Stimulated activated CD4-positive, alpha-beta T cell treated with anti-CD3 and anti-CD28 coated beads, Interleukin-2, amount 100 ng/mL, for 24 hours (primary cell): ENCODE results near the gene CAMK1G.
A peak's percentile ranks its signal among the peaks of the same experiment; 100 is the strongest.

Experiments used
- DNase-seq, 2 donors: peaks; one replicate each; pipeline ENCODE4 v3.0.0-alpha.2; 2020

The CAMK1G gene

DNA sequence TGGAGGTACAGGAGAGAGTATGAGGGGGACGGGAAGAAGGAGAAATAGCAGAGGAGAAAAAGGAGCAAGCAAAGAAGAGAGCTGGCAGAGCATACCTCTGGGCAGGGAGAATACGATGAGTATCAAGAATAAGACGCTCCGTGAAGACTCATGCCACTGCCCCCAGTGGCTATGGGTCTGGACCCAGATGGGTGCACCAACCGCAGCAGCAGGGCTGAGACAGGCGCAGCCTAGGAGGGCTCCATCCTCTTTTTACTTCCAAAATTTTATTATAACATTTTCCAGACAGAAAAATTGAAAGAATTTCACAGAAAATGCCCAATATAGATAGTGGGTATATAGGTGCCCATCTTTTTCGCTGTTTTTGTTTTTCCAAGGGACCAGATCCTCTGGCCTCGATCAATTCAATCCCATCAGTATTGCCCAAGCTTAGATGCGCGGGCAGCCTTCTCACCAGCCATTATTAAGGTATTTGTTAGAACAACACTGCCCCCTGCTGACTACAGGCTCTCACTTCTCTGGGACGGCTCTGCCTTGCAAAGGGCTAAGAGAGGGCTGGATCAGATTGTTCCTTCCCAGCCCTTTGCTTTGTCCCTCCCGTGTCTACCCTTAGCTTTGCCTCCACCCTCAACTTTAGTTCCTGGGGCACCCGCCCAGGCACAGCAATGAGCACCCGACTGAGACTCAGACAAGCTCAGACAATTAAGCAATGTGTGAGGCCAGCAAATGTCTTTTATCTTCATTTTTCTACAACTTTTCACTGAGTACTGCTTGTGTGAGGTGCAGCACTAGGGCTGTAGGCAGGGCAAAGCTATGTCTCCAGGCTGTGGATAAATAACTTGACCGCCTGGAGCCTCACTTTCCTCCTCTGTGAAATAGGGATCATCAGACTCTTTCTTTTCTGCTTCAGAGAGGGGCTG lies 17.5 kb upstream of the CAMK1G start:
- DNase-seq = peak; percentile 81 to 82

DNA sequence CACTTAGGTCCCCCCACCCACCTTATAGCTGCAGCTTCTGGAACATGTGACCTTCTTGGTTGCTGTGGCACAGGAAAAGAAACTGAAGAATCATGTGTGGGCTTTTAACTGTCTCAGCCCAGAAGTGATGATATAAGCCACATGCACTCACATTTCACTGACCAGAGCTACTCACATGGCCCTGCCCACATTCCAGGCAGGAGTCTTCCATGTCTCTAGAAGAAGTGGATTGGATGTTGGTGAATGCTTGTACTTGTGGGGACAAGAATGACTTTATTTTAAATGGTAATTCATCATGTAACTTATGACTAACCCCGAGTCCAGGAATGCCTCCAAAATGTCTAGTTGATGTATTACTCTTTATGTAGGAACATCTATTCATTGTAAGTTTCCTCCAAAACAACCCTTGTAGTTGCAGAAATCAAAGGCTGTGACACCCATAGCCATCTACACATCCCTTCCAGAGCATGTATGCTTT lies 15.8 kb upstream of the CAMK1G start:
- DNase-seq = no peak

DNA sequence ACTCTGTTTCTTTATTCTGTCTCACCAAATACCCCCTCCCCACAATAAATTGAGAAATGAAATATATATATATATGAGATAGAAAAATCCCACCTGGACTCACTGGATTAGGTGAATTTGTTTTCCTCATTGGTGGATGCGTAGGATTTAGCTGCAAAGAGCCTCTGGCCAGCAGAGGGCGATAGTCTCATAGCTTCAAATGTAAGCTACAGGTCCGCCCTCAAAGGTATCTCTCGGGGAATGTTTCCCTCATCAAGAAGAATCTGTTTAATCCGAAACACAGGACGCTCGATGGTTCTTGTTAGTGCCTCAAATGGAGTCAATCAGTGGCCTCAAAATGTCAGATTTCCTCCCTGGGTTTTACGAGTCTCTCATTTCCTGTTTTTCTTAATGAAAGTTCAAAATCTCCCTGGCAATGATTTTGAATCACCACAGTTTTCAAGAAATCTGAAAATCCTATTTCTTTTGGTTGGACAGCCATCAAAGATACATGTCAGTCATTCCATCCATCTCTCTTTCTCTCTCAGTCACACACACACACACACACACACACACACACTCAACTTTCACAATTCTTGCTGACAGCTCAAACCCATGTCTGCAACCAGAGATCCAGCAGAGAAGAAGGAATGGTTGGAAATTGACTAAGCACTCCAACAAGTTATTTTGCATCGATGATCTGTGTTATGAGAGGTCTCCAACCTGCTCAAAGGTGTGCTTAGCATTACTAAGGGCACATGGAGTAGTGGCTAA lies 13.9 kb upstream of the CAMK1G start:
- DNase-seq = peak; percentile 83 to 86

DNA sequence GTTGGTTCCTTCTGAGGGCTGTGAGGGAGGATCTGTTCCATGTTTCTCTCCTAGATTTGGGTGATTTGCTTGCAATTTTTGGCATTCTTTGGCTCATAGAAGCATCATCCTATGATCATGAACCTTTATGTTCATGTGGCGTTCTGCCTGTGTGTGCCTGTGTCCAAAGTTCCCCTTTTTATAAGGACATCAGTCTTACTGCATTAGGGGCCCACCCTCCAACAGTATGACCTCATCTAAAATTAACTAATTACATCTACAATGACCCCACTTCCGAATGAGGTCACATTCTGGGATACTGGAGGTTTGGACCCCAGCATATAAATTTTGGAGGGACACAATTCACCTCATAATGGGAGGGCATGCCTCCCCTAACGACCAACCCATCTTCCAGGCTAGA lies 12.8 kb upstream of the CAMK1G start:
- no peak for DNase-seq

DNA sequence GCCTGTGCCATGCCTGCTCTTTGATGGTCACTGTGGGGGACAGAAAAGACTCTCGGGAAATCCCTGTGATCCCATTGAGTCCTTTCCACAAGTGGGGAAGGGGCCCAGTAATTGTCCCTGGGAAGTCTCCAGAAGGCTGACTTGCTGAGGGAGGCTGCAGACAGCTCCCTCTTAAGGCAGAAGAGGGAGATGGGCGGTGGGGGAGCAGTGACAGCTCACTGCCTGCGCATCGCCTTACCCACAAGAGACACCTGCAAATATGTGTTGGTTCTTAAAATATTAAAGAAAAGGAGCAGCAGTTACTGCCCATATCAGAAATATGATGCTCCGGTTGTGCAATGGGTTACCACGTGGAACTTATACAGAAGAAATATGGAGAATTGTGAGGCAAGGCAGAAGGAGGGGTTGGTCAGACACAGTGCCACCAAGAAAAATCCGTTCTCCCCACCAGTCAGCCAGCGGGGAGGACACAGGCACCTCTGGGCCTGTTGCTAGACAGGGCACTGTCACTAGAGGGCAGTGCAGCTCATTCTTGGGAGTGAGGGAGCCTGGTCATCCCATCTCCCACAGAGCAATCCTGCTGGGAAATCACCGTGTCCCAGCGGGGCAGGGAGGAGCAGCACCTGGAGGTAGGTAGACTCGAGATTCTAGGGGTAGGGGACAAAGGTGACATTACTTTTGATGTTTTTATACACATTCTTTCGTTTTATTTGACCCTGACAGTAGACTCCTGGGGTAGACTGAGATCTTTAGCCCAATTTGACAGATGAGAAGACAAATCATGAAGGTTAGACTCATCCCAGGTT lies 6.9 kb upstream of the CAMK1G start:
- DNase-seq = peak; percentile 81 to 82

DNA sequence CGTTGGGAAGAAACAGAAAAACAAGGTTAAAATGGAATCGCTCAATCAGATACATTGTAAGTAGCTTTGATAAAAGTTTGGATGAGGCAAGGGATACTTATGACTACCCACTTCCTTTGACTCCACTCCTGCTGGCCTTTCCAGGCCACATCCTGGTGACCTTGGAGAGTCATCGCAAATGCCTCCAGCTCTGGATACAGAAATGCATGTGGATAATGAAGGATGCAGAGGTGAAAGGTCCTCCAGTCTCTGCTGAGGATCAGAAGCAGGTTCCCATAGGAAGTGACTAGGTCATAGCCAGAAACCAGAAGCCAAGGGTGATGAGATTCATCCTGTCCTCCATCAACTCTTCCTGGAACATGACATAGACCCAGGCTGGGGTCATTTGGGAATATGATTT lies 6.2 kb upstream of the CAMK1G start:
- DNase-seq = no peak

DNA sequence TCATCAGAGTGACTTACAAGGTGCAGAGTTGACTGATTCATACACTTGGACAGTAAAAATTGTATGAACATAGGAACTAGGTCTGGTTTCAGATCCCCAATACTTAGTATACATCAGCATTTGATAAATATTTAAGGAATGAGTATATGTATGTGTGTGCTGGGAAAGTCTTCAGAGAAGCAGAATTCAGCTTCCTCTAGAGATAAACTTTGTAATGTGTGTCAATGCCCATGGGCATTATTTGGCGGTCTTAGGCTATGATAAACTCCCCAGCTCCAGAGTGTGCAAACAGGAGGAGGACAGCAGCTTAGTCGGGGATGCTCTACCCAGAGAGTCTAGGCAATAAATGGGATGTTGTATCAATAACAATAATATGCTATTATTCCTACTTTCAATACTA lies 2.9 kb upstream of the CAMK1G start:
- no peak for DNase-seq

DNA sequence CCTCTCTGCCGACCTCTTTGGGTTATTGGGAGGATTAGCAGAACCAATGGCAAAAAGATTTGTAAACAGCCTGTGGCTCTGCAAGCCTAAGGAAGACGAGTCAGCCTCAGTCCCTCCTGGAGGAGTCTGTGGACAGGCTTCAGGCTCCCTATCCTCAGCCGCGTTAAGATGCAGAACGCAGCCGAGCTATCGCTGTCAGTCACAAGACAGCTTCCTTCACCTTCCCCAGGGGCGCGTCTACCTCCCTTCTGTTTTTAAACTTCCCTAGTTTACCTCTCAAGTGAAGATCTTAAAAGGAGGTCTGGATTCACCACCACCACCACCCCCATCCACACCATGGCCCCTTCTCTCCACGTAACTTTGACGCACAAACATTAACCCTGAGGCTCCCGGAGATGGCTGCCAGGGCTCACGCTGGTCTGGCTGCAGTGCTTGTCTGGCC lies 738 bp downstream of the CAMK1G start:
- DNase-seq = no peak

DNA sequence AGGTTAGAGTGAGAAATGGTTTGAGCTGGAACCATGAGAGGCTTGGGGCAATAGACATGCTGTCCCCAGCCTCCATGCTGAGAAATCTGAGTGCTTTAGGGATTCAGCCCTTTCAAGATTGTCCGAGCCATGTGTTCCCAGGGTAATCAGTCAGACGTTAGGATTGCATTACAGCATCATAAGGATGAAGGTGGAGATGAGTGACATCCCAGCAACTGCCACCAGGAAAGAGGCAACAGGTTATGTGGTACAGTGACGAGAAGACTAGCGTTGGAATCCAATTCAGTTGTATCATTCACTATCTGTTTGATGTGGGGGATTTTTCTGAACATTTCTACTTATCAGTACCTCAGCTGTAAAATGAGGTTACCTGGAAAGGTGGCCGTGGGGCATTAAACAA lies 1.7 kb downstream of the CAMK1G start:
- DNase-seq = no peak

DNA sequence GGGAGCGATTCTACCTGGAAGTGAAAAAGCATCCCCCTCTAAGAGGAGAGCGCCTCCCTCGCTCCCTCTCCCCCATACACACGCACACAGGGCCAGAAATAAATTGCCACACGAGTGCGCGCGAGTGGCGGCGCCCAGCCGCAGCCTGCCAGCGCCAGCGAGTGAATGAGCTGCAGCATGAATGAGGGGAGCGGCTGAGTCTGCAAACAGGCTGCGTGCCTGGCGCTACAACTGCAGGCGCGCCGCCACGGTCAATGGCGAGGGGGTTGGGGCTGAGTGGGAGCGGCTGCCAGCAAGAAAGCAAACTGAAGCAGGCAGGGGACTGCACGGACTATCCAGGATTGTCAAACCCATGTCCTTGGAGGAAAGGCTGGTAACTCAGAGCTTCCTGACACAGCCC lies 2.2 kb downstream of the CAMK1G start:
- DNase-seq = peak in 1 of 2 donors; percentile 17

DNA sequence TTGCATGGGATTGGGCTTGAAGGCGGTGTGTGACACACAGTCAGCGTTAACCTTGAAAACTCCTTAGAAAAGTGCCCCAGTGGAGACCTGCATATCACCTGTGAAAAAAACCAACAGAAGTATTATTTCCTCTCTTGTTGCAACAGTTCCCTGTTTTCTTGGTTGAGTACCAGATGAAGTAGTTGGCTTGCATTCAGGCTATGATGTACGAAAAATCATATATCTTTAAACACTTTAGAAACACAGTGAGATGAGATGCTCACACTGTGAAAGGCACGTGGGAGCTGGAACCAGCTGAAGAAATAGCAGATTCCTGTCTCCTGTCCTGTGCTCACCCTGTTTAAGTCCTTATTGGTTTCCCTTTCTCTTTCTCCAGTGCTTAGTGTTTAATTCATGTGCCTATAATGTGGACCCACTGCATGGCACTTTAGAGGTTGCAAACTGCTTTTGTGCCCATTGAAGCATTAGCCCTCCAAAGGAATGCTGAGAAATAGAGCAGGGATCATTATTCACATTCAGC lies 2.8 kb downstream of the CAMK1G start:
- DNase-seq = no peak

DNA sequence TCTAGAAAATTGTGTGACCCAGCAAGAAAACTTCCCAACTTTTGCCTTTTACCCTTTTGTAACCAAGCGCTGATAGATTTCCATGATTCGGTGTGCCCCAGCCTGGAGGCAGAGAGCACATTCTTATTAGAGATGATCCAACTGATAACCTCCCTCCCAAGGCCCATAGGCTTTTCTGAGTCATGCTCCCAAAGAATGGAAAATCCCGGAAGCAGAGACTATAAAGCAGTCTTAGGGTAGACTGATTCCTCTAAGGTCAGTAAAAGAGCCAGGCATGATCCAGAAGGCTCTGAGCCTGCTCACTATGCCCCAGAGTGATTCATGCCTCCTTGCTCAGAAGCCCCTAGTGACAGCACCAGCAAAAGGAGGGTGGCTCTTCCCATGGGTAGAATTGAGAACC lies 4.3 kb downstream of the CAMK1G start:
- DNase-seq = no peak

DNA sequence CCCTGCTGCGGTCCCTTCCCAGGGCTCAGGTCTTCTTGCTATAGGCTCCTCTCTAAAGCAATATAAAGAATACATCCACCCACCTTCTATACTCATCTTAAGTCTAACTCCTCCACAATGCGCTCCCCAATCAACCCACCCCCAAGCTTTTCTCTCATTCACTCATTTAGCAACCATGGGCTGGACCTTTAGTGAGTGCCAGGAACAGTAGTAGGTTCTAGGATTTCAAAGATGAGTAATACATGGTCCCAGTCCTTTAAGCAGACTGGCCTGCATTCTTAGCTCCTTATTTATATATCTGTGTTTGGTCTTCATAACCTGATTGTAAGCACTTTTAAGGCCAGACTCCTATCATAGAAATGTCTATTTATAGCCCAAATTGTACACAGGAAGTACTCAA lies 5.9 kb downstream of the CAMK1G start:
- DNase-seq = no peak

DNA sequence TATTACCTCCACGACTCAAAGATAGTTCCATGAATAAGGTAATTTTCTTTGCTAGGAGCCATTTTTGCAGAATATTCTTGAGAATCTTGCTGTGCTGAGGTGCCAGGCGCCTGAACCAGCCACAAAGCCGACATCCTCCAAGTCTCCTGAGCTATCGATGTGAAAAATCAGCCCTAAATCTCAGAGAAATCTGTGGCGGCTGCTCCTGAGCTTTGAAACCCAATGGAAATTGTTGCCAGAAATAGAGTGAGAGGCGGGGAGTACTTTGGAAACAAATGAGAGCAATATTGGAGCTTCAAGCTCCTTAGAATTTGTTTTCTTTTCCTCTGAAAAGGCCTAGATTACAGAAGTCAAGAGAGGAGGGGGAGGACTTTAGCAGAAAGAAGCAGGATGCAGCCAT lies 6.3 kb downstream of the CAMK1G start:
- no peak for DNase-seq

DNA sequence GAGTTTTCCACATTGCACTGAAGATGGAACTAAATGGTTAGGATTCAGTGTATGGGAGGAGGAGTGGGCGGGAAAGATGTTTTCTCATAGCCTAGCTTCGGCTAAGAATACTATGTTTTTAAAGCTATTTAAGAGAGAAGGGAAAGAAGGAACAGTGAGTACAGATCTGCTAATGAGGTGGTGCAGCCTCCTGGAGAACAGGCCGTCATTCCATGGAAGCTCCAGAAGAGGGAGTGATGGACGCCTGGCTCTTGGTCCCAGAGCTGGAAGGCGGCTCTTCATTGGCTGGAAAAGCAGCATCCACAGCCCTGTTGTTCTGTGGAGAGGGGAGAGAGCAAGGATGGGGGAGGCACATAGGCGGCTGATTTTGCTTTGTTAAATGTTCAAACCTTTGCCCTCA lies 6.9 kb downstream of the CAMK1G start:
- no peak for DNase-seq

DNA sequence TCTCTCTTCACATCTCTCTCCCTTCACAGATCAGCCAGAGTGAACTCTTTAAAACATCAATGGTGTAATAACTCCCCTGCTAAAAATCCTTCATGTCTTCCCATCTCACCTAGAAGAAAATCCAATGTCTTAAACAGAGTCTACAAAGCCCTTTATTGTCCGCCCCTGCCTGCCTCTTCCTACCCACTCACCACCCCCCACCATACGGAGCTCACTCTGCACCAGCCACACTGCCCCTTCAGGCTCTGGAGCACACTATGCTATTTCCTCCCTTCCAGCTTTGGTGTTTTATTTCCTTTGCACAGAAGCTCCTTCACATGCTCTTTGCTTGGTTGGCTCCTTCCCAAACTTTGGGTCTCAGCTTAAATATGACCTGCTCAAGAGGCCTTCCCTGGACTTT lies 10.2 kb downstream of the CAMK1G start:
- no peak for DNase-seq

DNA sequence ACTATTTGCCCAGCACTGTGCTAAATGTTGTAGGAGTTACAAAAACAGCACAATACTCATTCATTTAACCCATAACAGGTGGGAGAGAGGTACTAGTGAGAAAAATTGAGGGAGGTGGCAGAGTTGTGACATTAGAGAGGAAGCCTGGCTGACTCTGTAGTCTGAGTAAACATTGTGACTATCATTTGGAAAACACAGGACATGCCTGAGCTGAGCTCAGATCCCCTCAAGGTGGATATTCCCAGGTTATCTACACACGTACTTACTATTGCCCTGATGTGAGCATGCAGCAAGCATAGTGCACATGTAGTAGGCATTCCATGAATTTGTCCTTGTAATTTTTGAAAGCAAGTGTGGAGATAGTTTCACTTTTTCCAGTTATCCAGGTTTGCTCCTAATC lies 10.9 kb downstream of the CAMK1G start:
- DNase-seq = no peak

DNA sequence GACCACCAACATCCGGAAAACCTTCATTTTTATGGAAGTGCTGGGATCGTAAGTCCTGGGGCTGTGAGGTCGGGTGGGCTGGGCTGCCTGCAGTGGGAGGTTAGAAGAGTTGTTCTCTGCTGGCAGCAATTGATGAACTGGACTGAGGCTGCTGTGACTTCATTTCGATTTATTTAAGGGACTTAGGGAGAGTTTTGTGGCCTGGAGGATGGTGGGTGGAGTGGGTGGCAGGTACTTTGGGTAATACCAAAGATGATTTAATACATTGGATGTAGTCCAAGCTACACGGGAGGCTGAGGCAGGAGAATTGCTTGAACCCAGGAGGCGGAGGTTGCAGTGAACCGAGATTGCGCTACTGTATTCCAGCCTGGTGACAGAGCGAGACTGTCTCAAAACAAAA lies 11.5 kb downstream of the CAMK1G start:
- no peak for DNase-seq

DNA sequence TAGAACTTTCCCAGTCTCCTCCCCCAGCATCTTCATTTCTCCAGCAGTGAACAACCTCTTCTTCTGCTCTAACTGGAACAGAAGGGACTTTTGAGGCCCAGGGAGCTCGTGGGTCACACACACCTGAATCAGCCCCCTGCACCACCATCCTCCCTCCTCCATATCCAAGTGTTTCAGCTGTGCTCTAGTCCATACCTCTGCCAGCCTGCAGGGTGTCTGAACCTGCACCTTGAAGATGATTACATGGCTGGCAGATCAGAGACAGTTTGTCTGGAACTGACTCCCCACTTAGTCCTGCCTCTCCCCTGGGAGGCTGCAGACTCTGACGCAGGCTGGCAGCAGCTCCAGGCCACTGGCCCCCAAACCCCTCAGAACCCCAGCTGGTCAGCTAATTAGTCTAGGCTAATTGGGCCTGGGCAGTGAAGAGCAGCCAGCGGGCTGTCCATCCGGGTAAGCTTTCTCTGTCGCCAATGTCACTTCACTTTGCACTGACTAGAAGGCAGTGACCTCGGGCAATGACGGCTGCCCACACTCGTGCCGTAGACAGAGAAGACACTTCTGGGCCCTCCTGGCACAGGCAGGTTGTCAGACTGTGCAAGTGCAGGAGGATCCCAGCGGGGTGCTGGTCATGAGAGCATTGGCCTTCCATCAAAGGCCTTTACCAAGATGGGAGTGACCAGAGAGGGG lies 12.2 kb downstream of the CAMK1G start:
- DNase-seq = no peak

DNA sequence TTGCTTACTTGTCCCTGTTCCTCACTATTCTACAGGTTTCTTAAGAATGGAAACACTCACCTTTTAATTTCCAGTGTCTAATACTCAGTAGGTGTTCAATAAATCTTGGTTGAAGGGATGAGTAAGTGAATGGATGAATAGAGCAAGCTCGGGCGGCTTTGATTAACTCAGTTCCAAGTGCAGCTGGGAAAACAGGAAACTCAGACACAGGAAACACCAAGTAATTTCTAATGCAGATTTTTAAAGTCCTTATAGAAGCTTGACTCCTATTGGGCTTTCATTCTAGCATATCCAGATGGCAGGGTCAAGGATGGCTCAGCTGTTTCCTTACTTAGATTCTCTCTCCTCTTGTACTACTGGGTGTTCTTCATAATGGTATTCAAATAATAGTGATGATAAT lies 14.0 kb downstream of the CAMK1G start:
- no peak for DNase-seq

DNA sequence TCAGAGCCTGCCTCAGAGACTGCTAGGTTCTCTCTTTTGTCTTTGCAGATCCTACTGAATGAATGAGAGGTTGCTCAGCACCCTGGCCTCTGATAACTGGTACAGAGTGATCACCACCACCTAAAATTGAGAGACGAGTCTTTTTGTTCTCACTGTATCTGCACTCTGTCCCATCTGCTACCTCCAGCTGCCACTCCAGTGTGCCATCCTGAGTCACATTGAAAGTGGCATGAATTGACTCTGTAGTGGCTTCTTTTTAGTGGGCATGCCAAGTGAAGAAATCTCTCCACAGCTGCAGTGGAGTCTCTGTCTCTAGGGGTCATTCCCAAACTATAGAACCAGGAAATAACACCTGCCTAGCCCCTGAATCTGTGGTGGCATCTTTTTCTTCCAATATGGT lies 14.7 kb downstream of the CAMK1G start:
- no peak for DNase-seq

DNA sequence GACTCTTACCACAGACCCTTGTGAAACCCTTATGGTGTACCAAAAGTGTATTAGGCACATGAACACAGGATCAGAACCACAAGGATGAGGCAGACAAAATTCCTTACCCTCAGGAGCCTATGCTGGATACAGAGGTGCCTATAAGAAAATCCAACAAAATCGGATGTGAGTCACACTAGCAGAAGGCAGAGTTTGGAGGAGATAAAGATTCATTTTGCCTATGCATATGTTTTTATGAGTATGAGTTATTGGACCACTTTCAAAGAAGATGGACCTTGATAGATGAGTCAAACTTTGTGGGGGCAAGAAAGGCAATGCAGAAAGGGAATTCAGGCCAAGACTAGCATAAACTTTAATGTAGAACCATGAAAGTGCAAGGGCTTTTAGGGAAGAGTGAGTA lies 17.0 kb downstream of the CAMK1G start:
- DNase-seq = no peak
